Measurements from ENCODE around the gene GMPR.
"Not testable (repeated sequence)": the region's sequence is repeated elsewhere in the genome, so short reads cannot be mapped to it uniquely, and the experiment has no call there.

Gene GMPR

DNA sequence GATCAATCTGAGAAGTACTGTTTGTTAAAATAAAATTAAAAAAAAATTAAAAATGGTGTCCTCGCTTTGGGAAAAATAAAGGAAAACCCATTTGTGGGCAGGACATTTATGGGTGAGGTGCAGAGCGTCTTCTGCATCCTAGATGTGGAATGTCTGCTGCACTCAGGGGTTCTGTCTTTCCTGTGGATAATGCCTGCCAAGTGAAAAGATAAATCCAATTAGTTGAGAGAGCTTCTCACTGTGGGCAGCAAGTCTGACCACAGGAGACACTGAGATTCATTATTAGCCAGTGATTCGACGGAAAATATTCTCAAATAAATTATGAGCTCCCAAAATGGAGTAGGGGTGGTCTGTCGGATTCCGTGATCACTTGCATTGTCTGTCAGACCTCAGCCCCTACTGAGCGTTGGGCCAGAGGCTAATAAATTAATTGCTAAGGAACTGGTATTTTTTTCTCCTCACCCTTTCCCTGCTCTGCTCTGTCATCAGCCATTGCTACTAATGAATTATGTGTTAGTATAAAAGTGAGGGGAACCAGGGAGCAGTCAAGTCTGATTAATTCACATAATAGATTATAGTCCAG, 10.0 kb downstream of the GMPR start:
- no peak for DNase-seq (ENCODE audit: low spot score)

DNA sequence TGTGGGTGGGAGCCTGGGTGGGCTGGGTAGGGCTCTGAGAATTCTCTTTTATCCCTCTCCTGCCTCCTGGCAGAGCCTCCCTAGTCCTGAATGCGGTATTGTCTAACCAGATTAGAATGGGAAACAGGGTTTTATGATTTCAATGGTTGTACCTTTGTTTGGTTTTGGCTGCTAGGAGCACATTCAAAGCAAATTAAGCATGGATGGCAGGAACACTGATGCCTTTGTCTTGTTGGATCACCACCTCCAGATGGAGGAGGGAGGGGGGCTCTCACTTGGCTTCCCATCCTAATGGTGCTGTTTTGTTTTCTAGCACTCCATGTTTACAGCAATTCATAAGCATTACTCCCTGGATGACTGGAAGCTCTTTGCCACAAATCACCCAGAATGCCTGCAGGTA, 11.6 kb downstream of the GMPR start:
- peak; percentile 71 for DNase-seq (ENCODE audit: low spot score)

DNA sequence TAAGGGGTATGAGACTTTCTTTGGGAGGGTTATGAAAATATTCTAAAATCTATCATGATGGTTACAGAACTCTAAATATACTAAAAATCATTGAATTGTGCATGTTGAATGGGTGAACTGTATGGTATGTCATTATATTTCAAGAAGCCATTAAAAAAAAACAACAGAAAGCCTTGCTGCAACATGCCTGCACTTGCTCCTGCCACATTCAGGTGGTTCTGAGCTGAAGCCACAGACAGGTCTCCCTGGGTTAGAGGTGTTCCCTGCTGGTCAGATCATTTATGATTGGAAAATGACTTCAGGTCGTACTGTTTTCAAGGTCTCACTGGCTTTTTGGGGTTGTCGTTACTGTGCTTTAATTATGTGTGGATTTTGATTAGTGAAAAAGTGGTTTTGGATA, 13.3 kb downstream of the GMPR start:
- DNase-seq (ENCODE audit: low spot score): no peak

DNA sequence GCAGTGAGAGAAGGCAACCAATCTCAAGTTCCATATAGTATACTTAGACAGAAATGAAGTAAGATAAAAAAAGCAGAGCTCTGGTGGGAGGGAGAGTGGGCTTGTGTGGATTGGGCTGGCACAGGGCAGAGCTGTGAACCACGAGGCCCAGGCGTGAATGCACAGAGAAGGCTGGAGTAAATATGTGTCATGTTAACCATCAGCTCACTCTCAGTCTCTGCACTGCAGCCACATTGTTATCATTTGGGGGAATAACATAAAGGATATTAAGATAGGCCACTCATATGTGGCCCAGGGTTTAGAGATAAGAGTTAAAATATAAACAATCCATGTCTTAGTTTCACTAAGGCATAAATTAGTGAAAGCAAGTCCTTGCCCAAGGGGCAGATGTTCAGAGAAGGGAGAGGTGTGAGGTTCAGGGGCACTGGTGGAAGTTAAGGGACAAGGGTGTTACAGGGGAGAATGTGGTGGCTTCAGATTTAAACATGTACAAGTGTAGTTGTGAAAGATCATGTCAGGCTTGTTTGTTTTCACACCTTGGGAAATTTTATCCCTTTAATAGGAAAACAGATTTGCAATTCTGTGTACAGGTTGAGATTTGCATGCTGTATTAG, 14.4 kb downstream of the GMPR start:
- no peak for DNase-seq (ENCODE audit: low spot score)

DNA sequence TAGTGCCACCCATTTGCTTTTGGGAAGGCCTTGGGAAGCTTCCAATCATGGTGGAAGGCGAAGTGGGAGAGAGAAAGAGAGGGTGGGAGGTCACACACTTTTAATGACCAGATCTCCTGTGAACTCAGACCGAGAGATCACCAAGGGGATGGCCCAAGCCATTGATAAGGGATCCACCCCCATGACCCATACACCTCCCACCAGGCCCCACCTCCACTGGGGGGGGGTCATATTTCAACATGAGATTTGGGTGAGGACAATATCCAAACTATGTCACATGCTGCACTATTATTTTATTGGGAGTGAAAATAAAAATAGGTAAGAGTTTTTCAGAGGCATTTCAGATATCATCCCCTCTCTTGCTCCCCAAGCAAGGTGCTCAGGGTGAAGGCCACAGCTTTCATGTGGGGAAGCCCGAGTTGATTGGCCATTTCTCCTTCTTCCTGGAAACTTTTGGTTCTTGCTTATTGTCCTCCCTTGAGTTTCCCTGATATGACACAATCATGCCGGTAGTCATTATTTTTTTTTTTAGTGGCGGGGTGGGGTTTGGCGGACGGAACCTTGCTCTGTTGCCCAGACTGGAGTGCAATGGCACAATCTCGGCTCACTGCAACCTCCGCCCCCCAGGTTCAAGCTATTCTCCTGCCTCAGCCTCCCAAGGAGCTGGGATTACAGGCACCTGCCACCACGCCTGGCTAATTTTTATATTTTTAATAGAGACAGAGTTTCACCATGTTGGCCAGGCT, 15.2 kb downstream of the GMPR start:
- no peak for DNase-seq (ENCODE audit: low spot score)

- no peak for DNase-seq (ENCODE audit: low spot score)
Measured at GRCh38 chr6:16254535-16254934, 16.1 kb downstream of the GMPR start.

GRCh38 chr6:16256781-16257180, 18.4 kb downstream of the GMPR start:
- DNase-seq (ENCODE audit: low spot score): no peak

GRCh38 chr6:16257999-16258708, 19.8 kb downstream of the GMPR start:
- DNase-seq (ENCODE audit: low spot score): peak; percentile 65

- DNase-seq (ENCODE audit: low spot score): no peak
Measured at GRCh38 chr6:16258709-16259075, 20.3 kb downstream of the GMPR start.

GRCh38 chr6:16259604-16260003, 21.2 kb downstream of the GMPR start:
- DNase-seq (ENCODE audit: low spot score): not testable (repeated sequence)

DNA sequence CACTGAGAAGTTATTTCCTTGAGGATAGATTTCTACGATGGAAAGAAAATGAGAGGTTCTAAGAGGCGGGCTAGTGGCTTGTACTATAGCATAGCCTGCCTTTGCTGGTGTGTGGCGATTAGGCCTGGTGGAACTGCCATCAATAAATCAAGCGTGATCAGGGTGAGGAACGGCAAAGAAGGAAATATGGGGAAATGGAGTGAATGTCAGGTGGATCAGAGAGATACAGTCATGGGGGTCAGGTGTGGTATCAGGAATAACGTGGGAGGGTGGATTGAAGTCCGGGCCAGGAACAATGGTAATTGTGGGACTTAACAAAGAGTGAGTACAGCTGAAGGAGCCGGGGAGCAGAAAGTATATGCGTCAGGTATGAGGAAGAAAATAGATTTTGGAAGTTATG, 22.2 kb downstream of the GMPR start:
- DNase-seq (ENCODE audit: low spot score): not testable (repeated sequence)

GRCh38 chr6:16262773-16263172, 24.4 kb downstream of the GMPR start:
- DNase-seq (ENCODE audit: low spot score): not testable (repeated sequence)

DNA sequence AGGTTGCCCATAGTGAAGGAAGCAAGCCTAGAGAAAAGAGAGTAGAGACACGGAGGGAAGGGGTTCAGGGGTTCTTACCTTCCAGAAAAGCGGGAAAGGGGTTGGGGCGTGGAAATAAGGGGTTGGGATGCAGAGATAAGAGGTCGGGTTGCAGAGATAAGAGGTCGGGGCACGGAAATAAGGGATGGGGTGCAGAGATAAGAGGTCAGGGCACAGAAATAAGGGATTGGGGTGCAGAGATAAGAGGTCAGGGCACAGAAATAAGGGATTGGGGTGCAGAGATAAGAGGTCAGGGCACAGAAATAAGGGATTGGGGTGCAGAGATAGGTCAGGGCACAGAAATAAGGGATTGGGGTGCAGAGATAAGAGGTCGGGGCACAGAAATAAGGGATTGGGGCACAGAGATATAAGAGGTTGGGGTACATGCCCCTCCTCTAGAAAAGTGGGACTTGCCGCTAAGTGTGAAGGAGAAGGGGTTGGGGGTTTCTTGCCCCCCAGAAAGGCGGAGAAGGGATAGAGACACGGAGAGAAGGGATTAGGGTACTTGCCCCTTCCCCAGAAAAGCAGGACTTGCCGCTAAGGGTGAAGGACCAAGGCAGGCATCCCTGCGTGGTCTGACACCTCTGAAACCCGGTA, 25.2 kb downstream of the GMPR start:
- not testable (repeated sequence) for DNase-seq (ENCODE audit: low spot score)

DNA sequence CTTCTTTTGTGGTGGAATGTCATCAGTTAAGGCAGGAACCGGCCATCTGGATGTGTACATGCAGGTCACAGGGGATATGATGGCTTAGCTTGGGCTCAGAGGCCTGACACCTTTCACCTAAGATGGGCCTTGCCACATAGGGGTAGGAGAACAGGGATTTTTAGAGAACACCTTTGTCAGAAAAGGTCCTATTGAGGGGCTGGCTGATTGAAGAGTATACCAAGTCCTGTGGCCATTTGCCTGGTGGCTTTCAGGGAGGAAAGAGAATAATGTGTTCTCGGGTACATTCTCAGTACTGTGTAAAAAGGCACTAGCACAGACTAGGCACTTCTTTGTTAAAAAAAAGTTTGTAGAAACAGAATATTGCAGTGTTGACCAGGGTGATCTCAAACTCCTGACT, 26.4 kb downstream of the GMPR start:
- DNase-seq (ENCODE audit: low spot score): no peak

DNA sequence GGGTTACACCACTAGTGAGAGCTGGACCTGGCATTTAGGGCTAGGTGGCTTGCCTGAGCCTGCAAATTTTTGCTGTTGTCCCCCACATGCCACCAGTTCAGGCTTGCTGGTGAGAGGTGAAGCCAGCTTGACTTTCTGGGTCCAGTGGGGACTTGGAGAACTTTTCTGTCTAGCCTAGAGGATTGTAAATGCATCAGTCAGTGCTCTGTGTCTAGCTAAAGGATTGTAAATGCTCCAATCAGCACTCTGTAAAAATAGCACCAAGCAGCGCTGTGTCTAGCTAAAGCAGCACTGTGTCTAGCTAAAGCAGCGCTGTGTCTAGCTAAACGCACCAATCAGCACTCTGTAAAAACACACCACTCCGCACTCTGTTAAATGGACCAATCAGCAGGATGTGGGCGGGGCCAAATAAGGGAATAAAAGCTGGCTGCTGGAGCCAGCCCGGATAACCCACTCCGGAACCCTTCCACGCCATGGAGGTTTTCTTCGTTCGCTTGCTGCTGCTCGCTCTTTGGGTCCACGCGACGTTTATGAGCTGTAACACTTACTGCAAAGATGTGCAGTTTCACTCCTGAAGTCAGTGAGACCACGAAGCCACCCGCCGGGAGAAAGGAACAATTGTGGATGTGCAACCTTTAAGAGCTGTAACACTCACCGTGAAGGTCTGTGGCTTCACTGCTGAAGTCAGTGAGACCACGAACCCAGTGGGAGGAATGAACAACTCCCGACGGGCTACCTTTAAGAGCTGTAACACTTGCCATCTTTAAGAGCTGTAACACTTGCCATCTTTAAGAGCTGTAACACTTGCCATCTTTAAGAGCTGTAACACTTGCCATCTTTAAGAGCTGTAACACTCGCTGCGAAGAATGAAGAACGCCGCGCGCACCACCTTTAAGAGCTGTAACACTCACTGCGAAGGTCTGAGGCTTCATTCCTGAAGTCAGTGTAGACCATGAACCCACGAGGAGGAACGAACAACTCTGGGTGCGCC, 27.3 kb downstream of the GMPR start:
- no peak for DNase-seq (ENCODE audit: low spot score)

DNA sequence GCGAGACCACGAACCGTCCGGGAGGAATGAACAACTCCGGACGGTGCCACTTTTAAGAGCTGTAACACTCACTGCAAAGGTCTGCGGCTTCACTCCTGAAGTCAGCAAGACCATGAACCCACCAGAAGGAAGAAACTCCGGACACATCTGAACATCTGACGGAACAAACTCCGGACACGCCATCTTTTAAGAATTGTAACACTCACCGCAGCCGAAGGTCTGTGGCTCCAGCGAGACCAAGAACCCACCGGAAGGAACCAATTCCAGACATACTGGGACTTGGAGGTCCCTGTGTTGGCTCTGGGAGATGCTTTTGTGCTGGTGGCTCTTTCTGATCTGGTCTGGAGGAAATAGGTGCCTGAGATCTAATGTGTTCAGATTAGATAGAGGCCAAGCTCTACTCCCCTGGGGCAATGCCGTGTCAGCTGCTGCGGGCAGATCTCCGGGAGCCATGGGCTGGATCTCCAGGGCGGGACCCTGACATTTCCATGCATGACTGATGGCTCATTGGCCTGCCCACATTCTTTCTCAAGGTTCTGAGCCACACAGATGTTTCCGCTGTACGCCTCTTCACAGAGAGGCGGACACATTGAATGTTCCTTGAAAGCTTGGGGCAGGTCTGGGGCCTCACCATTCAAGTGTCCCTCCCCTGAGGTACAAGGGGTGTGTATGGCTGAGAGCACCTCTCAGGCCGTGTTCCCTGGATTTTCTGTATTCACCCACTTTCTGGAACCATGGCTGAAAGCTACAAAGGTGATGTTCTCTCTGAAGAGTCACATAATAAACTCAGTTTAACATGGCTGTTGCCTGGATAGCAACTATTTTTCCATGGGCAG, 29.3 kb downstream of the GMPR start:
- DNase-seq (ENCODE audit: low spot score): no peak

DNA sequence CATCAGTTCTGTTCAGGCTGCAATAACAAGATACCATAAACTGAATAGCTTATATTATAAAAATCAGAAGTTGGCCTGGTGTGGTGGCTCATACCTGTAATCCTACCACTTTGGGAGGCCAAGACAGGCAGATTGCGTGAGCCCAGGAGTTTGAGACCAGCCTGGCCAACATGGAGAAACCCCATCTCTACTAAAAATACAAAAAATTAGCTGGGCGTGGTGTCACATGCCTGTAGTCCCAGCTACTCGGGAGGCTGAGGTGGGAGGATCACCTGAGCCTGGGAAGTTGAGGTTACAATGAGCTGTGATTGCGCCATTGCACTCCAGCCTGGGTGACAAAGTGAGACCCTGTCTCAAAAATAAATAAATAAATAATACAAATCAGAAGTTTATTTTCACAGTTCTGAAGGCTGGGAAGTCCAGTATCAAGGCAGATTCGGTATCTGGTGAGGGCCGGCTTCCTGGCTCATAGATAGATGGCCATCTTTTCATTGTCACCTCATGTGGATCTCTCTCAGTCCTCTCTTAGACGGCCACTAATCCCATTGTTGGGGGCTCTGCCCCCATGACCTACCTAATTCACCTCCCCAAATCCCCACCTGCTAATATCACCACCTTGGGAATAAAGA, 31.2 kb downstream of the GMPR start:
- not testable (repeated sequence) for DNase-seq (ENCODE audit: low spot score)

- no peak for DNase-seq (ENCODE audit: low spot score)
Measured at GRCh38 chr6:16270178-16270794, 31.9 kb downstream of the GMPR start.

DNA sequence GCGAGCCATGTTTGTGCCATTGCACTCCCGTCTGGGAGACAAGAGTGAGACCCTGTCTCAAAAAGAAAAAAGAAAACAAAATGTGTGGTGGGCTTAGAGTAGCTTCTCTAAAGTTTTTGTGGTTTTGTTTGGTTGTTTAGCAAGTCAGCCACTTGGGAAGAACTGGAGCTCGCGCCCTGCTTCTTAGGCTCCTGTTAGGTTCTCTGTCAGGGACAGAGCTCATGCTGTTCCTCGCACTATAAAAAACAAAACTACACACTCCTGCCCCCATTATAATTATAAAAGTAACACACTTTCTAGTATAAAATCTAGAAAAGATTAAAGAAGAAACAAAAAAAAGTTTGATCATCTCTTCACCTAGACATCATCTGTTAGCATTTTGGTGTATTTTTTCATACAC, 33.0 kb downstream of the GMPR start:
- no peak for DNase-seq (ENCODE audit: low spot score)

Measured in Ammon's horn (tissue), 1 donor.